Activated naive CD8-positive, alpha-beta T cell (primary cell): Measurements from ENCODE around the gene PCID2.

Source experiments
- H3K27ac Mint-ChIP-seq: one replicate; pipeline ENCODE4 v1.8.0; 2021; ENCODE audit warnings: mixed read lengths
- H3K27me3 Mint-ChIP-seq: one replicate; pipeline ENCODE4 v1.8.0; 2021; ENCODE audit warnings: mixed read lengths
- H3K36me3 Mint-ChIP-seq: one replicate; pipeline ENCODE4 v1.8.0; 2021; ENCODE audit warnings: mixed read lengths
- H3K4me1 Mint-ChIP-seq: one replicate; pipeline ENCODE4 v1.8.0; 2021; ENCODE audit warnings: low read depth, mixed read lengths
- H3K4me3 Mint-ChIP-seq: one replicate; pipeline ENCODE4 v1.8.0; 2021; ENCODE audit warnings: mild to moderate bottlenecking, mixed read lengths
- H3K9me3 Mint-ChIP-seq: one replicate; pipeline ENCODE4 v1.8.0; 2021; ENCODE audit warnings: low read depth, mixed read lengths

PCID2 gene

GRCh38 chr13:113157206-113157928 is 51.1 kb downstream of the PCID2 start:
- H3K27me3 Mint-ChIP-seq = no peaks in the 10 kb centered on the region
- H3K9me3 Mint-ChIP-seq = peaks cover 7% of the 10 kb centered on the region
- peaks cover 3% of the 10 kb centered on the region for H3K36me3 Mint-ChIP-seq
- H3K4me1 Mint-ChIP-seq = peaks cover 27% of the 10 kb centered on the region
- no peak overlapping the region for H3K27ac Mint-ChIP-seq
- no peak overlapping the region for H3K4me3 Mint-ChIP-seq

DNA sequence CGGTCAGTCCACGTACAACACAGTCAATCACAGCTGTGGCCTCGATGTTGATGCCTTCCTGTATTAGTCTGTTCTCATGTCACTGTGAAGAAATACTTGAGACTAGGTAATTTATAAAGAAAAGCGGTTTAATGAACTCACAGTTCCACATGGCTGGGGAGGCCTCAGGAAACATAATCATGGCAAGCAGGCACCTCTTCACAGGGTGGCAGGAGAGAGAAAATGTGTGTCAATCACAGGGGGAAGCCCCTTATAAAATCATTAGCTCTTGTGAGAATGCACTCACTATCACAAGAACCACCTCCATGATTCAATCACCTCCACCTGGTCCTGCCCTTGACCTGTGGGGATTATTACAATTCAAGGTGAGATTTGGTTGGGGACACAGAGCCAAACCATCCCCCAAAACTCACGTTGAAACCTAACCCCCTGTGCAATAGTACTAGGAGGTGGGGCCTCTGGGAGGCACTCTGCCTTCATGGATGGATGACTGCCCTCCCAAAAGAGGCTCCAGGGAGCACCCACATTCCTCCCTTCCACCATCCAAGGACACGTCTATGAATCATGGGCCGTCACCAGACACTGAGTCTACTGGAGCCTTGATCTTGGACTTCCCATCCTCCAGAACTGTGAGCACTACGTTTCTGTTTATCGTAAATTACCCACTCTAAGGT is 52.4 kb downstream of the PCID2 start:
- Mint-ChIP-seq H3K4me3 (no peak overlapping the region), H3K9me3 (peaks cover 7% of the 10 kb centered on the region), H3K36me3 (peaks cover 3% of the 10 kb centered on the region), H3K27me3 (no peaks in the 10 kb centered on the region), H3K4me1 (peaks cover 27% of the 10 kb centered on the region), H3K27ac (no peak overlapping the region)

GRCh38 chr13:113155201-113155600 is 53.3 kb downstream of the PCID2 start:
- Mint-ChIP-seq H3K4me3 (peak overlapping the region; percentile 66), H3K36me3 (peaks cover 3% of the 10 kb centered on the region), H3K27me3 (no peaks in the 10 kb centered on the region), H3K27ac (peak overlapping the region; percentile 84), H3K4me1 (peaks cover 20% of the 10 kb centered on the region), H3K9me3 (peaks cover 7% of the 10 kb centered on the region)

GRCh38 chr13:113153810-113154748 is 54.4 kb downstream of the PCID2 start:
- Mint-ChIP-seq H3K4me1 (peaks cover 18% of the 10 kb centered on the region), H3K36me3 (peaks cover 3% of the 10 kb centered on the region), H3K4me3 (peak overlapping the region; percentile 83), H3K27ac (peak overlapping the region; percentile 84), H3K9me3 (peaks cover 7% of the 10 kb centered on the region), H3K27me3 (no peaks in the 10 kb centered on the region)

GRCh38 chr13:113152984-113153809 is 55.3 kb downstream of the PCID2 start:
- peak overlapping the region; percentile 88 for H3K27ac Mint-ChIP-seq
- peaks cover 3% of the 10 kb centered on the region for H3K36me3 Mint-ChIP-seq
- H3K4me3 Mint-ChIP-seq = peak overlapping the region; percentile 90
- no peaks in the 10 kb centered on the region for H3K27me3 Mint-ChIP-seq
- H3K4me1 Mint-ChIP-seq = peaks cover 18% of the 10 kb centered on the region
- peaks cover 7% of the 10 kb centered on the region for H3K9me3 Mint-ChIP-seq

DNA sequence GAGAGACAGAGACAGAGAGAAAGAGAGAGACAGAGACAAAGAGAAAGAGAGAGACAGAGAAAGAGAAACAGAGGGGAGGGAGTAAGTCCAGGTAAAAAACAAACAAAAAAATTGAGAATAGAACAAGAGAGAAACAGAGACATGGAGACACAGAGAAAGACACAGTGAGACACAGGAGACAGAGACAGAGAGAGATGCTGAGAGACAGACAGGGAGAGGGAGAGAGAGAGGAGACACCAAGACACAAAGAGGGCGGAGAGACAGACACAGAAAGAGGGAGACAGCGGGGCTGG is 55.8 kb downstream of the PCID2 start:
- peaks cover 7% of the 10 kb centered on the region for H3K9me3 Mint-ChIP-seq
- H3K4me3 Mint-ChIP-seq = peak overlapping the region; percentile 90
- H3K4me1 Mint-ChIP-seq = peaks cover 18% of the 10 kb centered on the region
- H3K27ac Mint-ChIP-seq = peak overlapping the region; percentile 88
- peaks cover 3% of the 10 kb centered on the region for H3K36me3 Mint-ChIP-seq
- H3K27me3 Mint-ChIP-seq = no peaks in the 10 kb centered on the region

DNA sequence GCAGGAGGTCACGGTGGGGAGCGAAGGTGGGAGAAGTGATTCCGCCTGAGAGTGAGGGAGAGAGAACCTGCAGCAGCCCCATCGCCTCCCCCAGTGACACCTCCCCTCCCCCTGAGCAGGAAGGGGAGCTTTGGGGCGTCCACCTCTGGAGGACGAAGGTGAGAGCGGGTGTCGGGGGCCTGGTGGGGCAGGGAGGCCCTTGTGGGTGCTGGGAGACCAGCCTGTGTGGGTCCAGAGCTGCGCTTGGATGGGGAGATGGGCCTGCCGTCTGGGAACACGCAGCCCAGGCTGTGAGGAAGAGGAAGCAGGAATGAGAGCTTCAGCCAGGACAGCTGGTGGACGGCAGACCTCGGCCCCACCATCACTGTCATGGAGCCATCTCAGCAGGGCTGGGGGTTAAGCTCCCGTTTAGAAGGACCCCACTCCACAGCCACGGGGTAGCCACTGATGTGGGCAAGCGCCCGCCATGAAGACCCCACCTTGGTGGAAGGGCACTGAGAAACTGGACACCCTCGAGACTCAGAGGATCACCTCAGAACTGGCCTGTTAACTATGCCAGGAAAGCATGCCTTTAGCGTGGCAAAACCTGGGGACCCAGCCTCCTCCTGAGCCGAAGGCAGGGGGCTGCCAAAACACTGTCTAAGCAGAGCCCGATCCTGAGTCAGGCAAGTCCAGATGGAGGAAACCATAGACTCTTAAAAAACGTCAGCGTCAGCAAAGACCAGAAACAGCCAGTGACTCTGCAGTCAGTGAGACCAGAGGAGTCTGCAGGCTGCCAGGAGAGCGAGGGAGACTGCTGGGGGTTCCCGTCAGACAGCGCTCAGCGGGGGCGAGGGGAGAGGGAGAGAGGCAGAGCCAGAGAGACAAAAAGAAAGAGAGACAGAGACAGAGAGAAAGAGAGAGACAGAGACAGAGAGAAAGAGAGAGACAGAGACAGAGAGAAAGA is 56.5 kb downstream of the PCID2 start:
- H3K27me3 Mint-ChIP-seq = no peaks in the 10 kb centered on the region
- H3K27ac Mint-ChIP-seq = peak overlapping the region; percentile 46

DNA sequence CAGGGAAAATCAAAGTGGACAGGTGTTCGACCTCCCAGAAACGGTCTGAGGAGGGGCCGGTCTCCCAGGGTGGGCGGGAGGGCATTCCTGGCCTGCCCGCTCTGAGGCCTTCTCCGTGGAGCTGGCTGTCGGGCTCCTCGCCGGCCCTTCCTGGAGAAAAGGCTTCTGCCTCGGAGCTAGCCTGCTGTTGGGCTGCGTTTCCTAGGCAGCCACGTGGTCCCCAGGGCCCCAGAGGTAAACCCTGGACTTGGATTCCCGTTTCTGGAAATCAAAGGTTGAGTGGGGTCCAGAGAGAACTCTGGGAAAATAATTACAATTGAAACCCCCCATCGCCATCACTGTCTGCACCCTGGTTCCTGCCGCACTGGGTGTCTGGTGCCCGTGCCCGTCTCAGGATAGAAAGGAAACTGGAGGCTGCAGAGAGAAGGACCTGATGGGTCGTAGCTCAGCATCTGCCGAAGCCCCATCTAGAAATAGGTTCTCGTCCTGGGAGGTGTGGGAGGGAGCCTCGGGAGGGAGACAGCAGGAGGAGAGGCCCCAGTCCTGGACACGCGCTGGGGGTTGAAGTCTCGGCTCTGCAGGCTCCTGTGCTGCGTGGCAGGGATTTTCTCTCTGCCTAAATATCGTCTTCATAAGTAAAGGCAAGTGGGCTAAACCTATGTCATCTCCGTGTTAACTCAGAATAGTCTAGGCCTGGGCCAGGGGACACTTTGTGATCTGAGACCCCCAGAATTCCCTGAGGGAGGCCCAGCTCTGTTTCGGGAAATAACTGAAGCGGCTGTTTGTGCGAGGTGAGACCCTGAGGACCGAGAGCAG is 57.7 kb downstream of the PCID2 start:
- Mint-ChIP-seq H3K27me3 (no peaks in the 10 kb centered on the region), H3K27ac (no peak overlapping the region), H3K36me3 (peaks cover 3% of the 10 kb centered on the region), H3K9me3 (peaks cover 4% of the 10 kb centered on the region), H3K4me3 (peak overlapping the region; percentile 52), H3K4me1 (peaks cover 18% of the 10 kb centered on the region)

More for the DNA sequence above, 56.5 kb downstream of the PCID2 start:
- peaks cover 7% of the 10 kb centered on the region for H3K9me3 Mint-ChIP-seq
- H3K36me3 Mint-ChIP-seq = peaks cover 3% of the 10 kb centered on the region
- H3K4me1 Mint-ChIP-seq = peaks cover 18% of the 10 kb centered on the region
- peak overlapping the region; percentile 90 for H3K4me3 Mint-ChIP-seq

GRCh38 chr13:113149711-113150549 is 58.5 kb downstream of the PCID2 start:
- no peaks in the 10 kb centered on the region for H3K36me3 Mint-ChIP-seq
- H3K27ac Mint-ChIP-seq = no peak overlapping the region
- no peaks in the 10 kb centered on the region for H3K27me3 Mint-ChIP-seq
- H3K4me1 Mint-ChIP-seq = peaks cover 16% of the 10 kb centered on the region
- H3K9me3 Mint-ChIP-seq = no peaks in the 10 kb centered on the region
- H3K4me3 Mint-ChIP-seq = no peak overlapping the region

- no peaks in the 10 kb centered on the region for H3K9me3 Mint-ChIP-seq
- no peaks in the 10 kb centered on the region for H3K27me3 Mint-ChIP-seq
- peaks cover 13% of the 10 kb centered on the region for H3K4me1 Mint-ChIP-seq
- H3K4me3 Mint-ChIP-seq = no peak overlapping the region
- no peaks in the 10 kb centered on the region for H3K36me3 Mint-ChIP-seq
- no peak overlapping the region for H3K27ac Mint-ChIP-seq
Measured at GRCh38 chr13:113148940-113149503, 59.4 kb downstream of the PCID2 start.

DNA sequence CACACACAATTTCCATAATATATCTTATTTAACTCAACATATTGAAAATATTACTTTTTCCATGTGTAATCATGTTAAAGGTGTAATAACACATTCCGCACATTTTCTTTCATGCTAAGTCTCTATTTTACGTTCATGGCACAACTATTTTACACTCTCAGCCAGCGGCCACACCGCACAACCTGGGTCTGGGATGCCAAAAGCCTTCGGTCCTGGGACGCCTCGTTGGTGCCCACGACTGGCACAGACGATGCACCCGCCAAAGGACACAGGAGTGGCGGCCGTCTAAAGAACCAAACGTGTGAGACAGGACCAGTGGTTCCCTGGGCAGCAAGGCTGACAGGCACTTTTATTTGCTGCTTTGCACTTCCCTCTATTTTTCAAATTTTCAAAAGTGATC is 60.1 kb downstream of the PCID2 start:
- peaks cover 9% of the 10 kb centered on the region for H3K4me1 Mint-ChIP-seq
- no peaks in the 10 kb centered on the region for H3K9me3 Mint-ChIP-seq
- no peak overlapping the region for H3K4me3 Mint-ChIP-seq
- H3K27me3 Mint-ChIP-seq = no peaks in the 10 kb centered on the region
- H3K36me3 Mint-ChIP-seq = no peaks in the 10 kb centered on the region
- H3K27ac Mint-ChIP-seq = no peak overlapping the region

DNA sequence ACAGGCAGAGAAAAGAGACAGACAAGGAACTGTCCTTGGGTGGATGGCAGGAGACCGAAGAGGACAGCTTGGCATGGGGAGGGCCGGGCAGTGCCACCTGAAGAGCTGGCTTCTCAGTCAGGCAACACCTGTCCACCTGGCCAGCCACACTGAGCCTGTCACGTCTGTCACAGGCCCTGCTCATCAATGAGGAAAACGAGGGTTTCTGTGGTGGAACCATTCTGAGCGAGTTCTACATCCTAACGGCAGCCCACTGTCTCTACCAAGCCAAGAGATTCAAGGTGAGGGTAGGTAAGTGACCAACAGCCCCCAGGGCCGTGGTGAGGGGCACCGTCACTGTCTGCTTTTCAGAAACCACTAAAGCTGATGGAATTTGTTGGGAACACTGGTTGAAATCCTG is 61.3 kb downstream of the PCID2 start:
- Mint-ChIP-seq H3K4me3 (no peak overlapping the region), H3K27ac (no peak overlapping the region), H3K9me3 (no peaks in the 10 kb centered on the region), H3K4me1 (peaks cover 2% of the 10 kb centered on the region), H3K36me3 (no peaks in the 10 kb centered on the region), H3K27me3 (no peaks in the 10 kb centered on the region)
